Fibroblast of mammary gland (primary cell): ENCODE measurements around the gene SHKBP1.

ENCODE experiments used
- DNase-seq: peaks from one replicate; pipeline ENCODE4 v3.0.0-alpha.2; 2010; ENCODE audit warnings: low read depth
- H3K4me3 ChIP-seq: 2 replicates; pipeline ENCODE4 v1.5.1; 2011; ENCODE audit warnings: low read depth, mild to moderate bottlenecking, low read length, moderate library complexity; ENCODE audit not compliant: control insufficient read depth
- CTCF ChIP-seq: conservative IDR thresholded peaks from 2 replicates; pipeline ENCODE4 v1.5.1; 2011; ENCODE audit warnings: low read depth, low read length, inconsistent platforms; ENCODE audit not compliant: control insufficient read depth, insufficient read depth

Gene SHKBP1

GRCh38 chr19:40549007-40549708 lies 27.5 kb upstream of the SHKBP1 start:
- DNase-seq: peak; percentile 40
- no peak for TF ChIP-seq CTCF

GRCh38 chr19:40550951-40551350 lies 25.7 kb upstream of the SHKBP1 start:
- no peak for TF ChIP-seq CTCF
- H3K4me3 ChIP-seq: no peak overlapping the region
- DNase-seq: no peak

More at GRCh38 chr19:40549007-40549708, 27.5 kb upstream of the SHKBP1 start:
- no peak overlapping the region for H3K4me3 ChIP-seq

GRCh38 chr19:40552848-40553247 lies 23.8 kb upstream of the SHKBP1 start:
- no peak overlapping the region for H3K4me3 ChIP-seq
- no peak for TF ChIP-seq CTCF
- DNase-seq: no peak

GRCh38 chr19:40553885-40554857 lies 22.5 kb upstream of the SHKBP1 start:
- TF ChIP-seq CTCF: no peak
- no peak for DNase-seq
- no peak overlapping the region for H3K4me3 ChIP-seq

- no peak for TF ChIP-seq CTCF
- DNase-seq: no peak
- H3K4me3 ChIP-seq: no peak overlapping the region
Measured at GRCh38 chr19:40555978-40556689, 20.5 kb upstream of the SHKBP1 start.

GRCh38 chr19:40556953-40557530 lies 19.6 kb upstream of the SHKBP1 start:
- TF ChIP-seq CTCF: no peak
- H3K4me3 ChIP-seq: no peak overlapping the region
- no peak for DNase-seq
